ENCODE results near the gene MCM7. TPM values are rescaled to one million over a fixed set of nuclear protein-coding genes. Genes with fewer than 3 reads are reported as not detected.

Gene MCM7
- total and polyA plus RNA-seq, 2 of the 13 experiments (the other 11 are each of a cell fraction or from before 2014, with no cell fraction given) = 84.5 to 214 TPM

- TF ChIP-seq ZNF704 (CRISPR knock-in tag; IDR thresholded peaks at IDR 0.05; ENCODE audit: borderline replicate concordance) (no peak), SOX5 (CRISPR knock-in tag; IDR thresholded peaks at IDR 0.05; ENCODE audit: borderline replicate concordance) (no peak), MATR3 (CRISPR knock-in tag; IDR thresholded peaks at IDR 0.05) (no peak), ZNF574 (CRISPR knock-in tag; IDR thresholded peaks at IDR 0.05) (peak; percentile 48), ZFAT (CRISPR knock-in tag; conservative IDR thresholded peaks at IDR 0.05) (no peak), KDM1A (CRISPR knock-in tag; IDR thresholded peaks at IDR 0.05) (peak; percentile 84; the same call in 1 of the 2 replicates), SNAPC4 (CRISPR knock-in tag; IDR thresholded peaks at IDR 0.05) (0 out of 2 replicates have a peak, but pooled peaks have one; percentile 30), PTBP1 (IDR thresholded peaks at IDR 0.05; ENCODE audit: low read depth, low read length, poor library complexity, severe bottlenecking) (peak; percentile 32), GABPB1 (CRISPR knock-in tag; IDR thresholded peaks at IDR 0.05) (peak; percentile 46; the same call in 1 of the 2 replicates), ATAD3A (CRISPR knock-in tag; IDR thresholded peaks at IDR 0.05) (no peak), ZNF660 (CRISPR knock-in tag; IDR thresholded peaks at IDR 0.05; ENCODE audit: borderline replicate concordance, low read depth) (no peak), ATF4 (CRISPR knock-in tag; IDR thresholded peaks at IDR 0.05) (peak in 1 of 2 experiments; percentile 84; a peak in 2 of 4 replicates), TBX3 (IDR thresholded peaks at IDR 0.05; ENCODE audit: borderline replicate concordance) (no peak), ZNF788 (CRISPR knock-in tag; IDR thresholded peaks at IDR 0.05; ENCODE audit: borderline replicate concordance) (no peak), UBTF (CRISPR knock-in tag; IDR thresholded peaks at IDR 0.05) (peak; percentile 48; the same call in 1 of the 2 replicates)
Observed at GRCh38 chr7:100130608-100131453, 29.6 kb upstream of the MCM7 start (continued).

Data from HepG2 (cell line).